CD4-positive, CD25-positive, alpha-beta regulatory T cell (primary cell): ENCODE results near the gene CDK5RAP2. TPM values are rescaled to one million over a fixed set of nuclear protein-coding genes. Genes with fewer than 3 reads are reported as not detected.
"Not testable (repeated sequence)": the region's sequence is repeated elsewhere in the genome, so short reads cannot be mapped to it uniquely, and the experiment has no call there.

Experiments
- ATAC-seq, 2 donors: fragments of 150-1000 bp; cut with Tn5 transposase; one replicate each; pipeline ENCODE4 v1.10.0; 2021; ENCODE audit warnings: low read depth in 2 of 2, moderate number of reproducible peaks in 2 of 2, moderate library complexity in 1 of 2
- DNase-seq, 3 donors: peaks; one replicate each; pipeline versions ENCODE4 v3.0.0 to v3.0.0-alpha.2; 2012 to 2022; ENCODE audit warnings: mixed read lengths in 1 of 3
- H3K27ac ChIP-seq: one replicate; pipeline ENCODE4 v1.7.0; 2013; ENCODE audit warnings: mild to moderate bottlenecking, low read length; ENCODE audit not compliant: insufficient read depth, poor library complexity, severe bottlenecking
- H3K27me3 ChIP-seq: one replicate; pipeline ENCODE4 v1.7.0; 2013; ENCODE audit warnings: low read length; ENCODE audit not compliant: control insufficient read depth, insufficient read depth
- H3K36me3 ChIP-seq: one replicate; pipeline ENCODE4 v1.7.0; 2013; ENCODE audit warnings: mild to moderate bottlenecking, low read length, moderate library complexity; ENCODE audit not compliant: control insufficient read depth, insufficient read depth
- H3K4me1 ChIP-seq: 2 replicates; pipeline ENCODE4 v1.7.0; 2013; ENCODE audit warnings: mild to moderate bottlenecking, low read length; ENCODE audit not compliant: insufficient read depth, control insufficient read depth, poor library complexity, severe bottlenecking
- H3K4me3 ChIP-seq: one replicate; pipeline ENCODE4 v1.7.0; 2013; ENCODE audit warnings: low read depth, mild to moderate bottlenecking, low read length, moderate library complexity
- H3K9me3 ChIP-seq, 2 experiments: 1 replicate in 1 of 2; 2 replicates in 1 of 2; pipeline ENCODE4 v1.7.0; 2013; ENCODE audit warnings: low read length in 2 of 2, mild to moderate bottlenecking in 1 of 2, moderate library complexity in 1 of 2; ENCODE audit not compliant: control insufficient read depth in 2 of 2
- H3K27ac Mint-ChIP-seq, 3 donors: one replicate each; pipeline ENCODE4 v1.8.0; 2020 to 2022; ENCODE audit warnings: mild to moderate bottlenecking in 3 of 3, mixed read lengths in 3 of 3, moderate library complexity in 2 of 3
- H3K27me3 Mint-ChIP-seq: one replicate; pipeline ENCODE4 v1.8.0; 2022; ENCODE audit warnings: mild to moderate bottlenecking, mixed read lengths
- H3K36me3 Mint-ChIP-seq: one replicate; pipeline ENCODE4 v1.8.0; 2020; ENCODE audit warnings: mixed read lengths
- H3K4me1 Mint-ChIP-seq, 4 donors: one replicate each; pipeline ENCODE4 v1.8.0; 2020 to 2022; ENCODE audit warnings: mixed read lengths in 4 of 4, mild to moderate bottlenecking in 1 of 4
- H3K4me3 Mint-ChIP-seq, 4 donors: one replicate each; pipeline ENCODE4 v1.8.0; 2020 to 2022; ENCODE audit warnings: mild to moderate bottlenecking in 4 of 4, mixed read lengths in 4 of 4, moderate library complexity in 3 of 4
- H3K9me3 Mint-ChIP-seq, 7 donors: one replicate each; pipeline ENCODE4 v1.8.0; 2020 to 2022; ENCODE audit warnings: mixed read lengths in 7 of 7, mild to moderate bottlenecking in 3 of 7, moderate library complexity in 2 of 7
- polyA plus RNA-seq, 4 donors: library from polyadenylated mRNA; unstranded; fragments of 300-500 nt; fragmentation: Illumina TruSeq; gene quantifications; one replicate each; pipeline ENCODE4 v1.2.3, GENCODE V29; 2021
- total RNA-seq: library from RNA; stranded (reverse); gene quantifications from one replicate; pipeline ENCODE4 v1.2.3, GENCODE V29; 2022

Gene CDK5RAP2
- total and polyA plus RNA-seq, 5 donors from 2014 or later = 14.6 to 64.5 (median 16.9) TPM

GRCh38 chr9:120522558-120522957 is 57.4 kb downstream of the CDK5RAP2 start:
- H3K9me3 Mint-ChIP-seq = peaks cover 0 to 1% (median 0%) of the 10 kb centered on the region in 7 donors
- H3K4me1 ChIP-seq = no peaks in the 10 kb centered on the region
- no peak overlapping the region for H3K4me3 Mint-ChIP-seq
- DNase-seq = no peak
- peaks cover 70% of the 10 kb centered on the region for H3K36me3 ChIP-seq
- no peaks in the 10 kb centered on the region for H3K27me3 ChIP-seq
- H3K9me3 ChIP-seq = no peaks in the 10 kb centered on the region
- no peak overlapping the region for H3K27ac ChIP-seq
- H3K4me3 ChIP-seq = no peak overlapping the region
- H3K27ac Mint-ChIP-seq = no peak overlapping the region
- peaks cover 65% of the 10 kb centered on the region for H3K36me3 Mint-ChIP-seq
- ATAC-seq = no peak
- no peaks in the 10 kb centered on the region for H3K27me3 Mint-ChIP-seq
- H3K4me1 Mint-ChIP-seq = peaks cover 0 to 7% (median 1%) of the 10 kb centered on the region in 4 donors

GRCh38 chr9:120522032-120522431 is 57.9 kb downstream of the CDK5RAP2 start:
- peaks cover 65% of the 10 kb centered on the region for H3K36me3 Mint-ChIP-seq
- no peaks in the 10 kb centered on the region for H3K27me3 Mint-ChIP-seq
- no peak overlapping the region for H3K27ac Mint-ChIP-seq

GRCh38 chr9:120521101-120521500 is 58.9 kb downstream of the CDK5RAP2 start:
- Histone ChIP-seq H3K36me3 (peaks cover 69% of the 10 kb centered on the region), H3K9me3 (no peaks in the 10 kb centered on the region), H3K27ac (no peak overlapping the region), H3K27me3 (no peaks in the 10 kb centered on the region), H3K4me3 (no peak overlapping the region), H3K4me1 (no peaks in the 10 kb centered on the region)
- H3K9me3 Mint-ChIP-seq = peaks cover 0 to under 1% (median 0%) of the 10 kb centered on the region in 7 donors
- peaks cover 0 to 5% (median 1%) of the 10 kb centered on the region in 4 donors for H3K4me1 Mint-ChIP-seq
- H3K36me3 Mint-ChIP-seq = peaks cover 63% of the 10 kb centered on the region
- no peak overlapping the region for H3K4me3 Mint-ChIP-seq
- no peaks in the 10 kb centered on the region for H3K27me3 Mint-ChIP-seq
- no peak overlapping the region for H3K27ac Mint-ChIP-seq
- DNase-seq (no peak), ATAC-seq (no peak)

More at GRCh38 chr9:120522032-120522431, 57.9 kb downstream of the CDK5RAP2 start:
- no peaks in the 10 kb centered on the region for H3K4me1 ChIP-seq
- no peaks in the 10 kb centered on the region for H3K9me3 ChIP-seq
- H3K27me3 ChIP-seq = no peaks in the 10 kb centered on the region
- DNase-seq (no peak), ATAC-seq (no peak)
- H3K27ac ChIP-seq = no peak overlapping the region
- Mint-ChIP-seq H3K4me1 (peaks cover 0 to 7% (median 1%) of the 10 kb centered on the region in 4 donors), H3K9me3 (peaks cover 0 to 1% (median 0%) of the 10 kb centered on the region in 7 donors), H3K4me3 (no peak overlapping the region)
- H3K36me3 ChIP-seq = peaks cover 71% of the 10 kb centered on the region
- no peak overlapping the region for H3K4me3 ChIP-seq

GRCh38 chr9:120515996-120516395 is 64.0 kb downstream of the CDK5RAP2 start:
- H3K4me1 Mint-ChIP-seq, H3K4me1 ChIP-seq, H3K4me3 ChIP-seq, H3K27me3 ChIP-seq, H3K9me3 ChIP-seq, DNase-seq, H3K27ac ChIP-seq, H3K27ac Mint-ChIP-seq, H3K27me3 Mint-ChIP-seq, ATAC-seq, H3K9me3 Mint-ChIP-seq, H3K4me3 Mint-ChIP-seq: not testable (repeated sequence)
- H3K36me3 ChIP-seq = peaks cover 66% of the 10 kb centered on the region
- H3K36me3 Mint-ChIP-seq = peaks cover 73% of the 10 kb centered on the region

- DNase-seq, H3K9me3 ChIP-seq, ATAC-seq, H3K27me3 ChIP-seq, H3K27me3 Mint-ChIP-seq, H3K27ac Mint-ChIP-seq, H3K9me3 Mint-ChIP-seq, H3K4me3 Mint-ChIP-seq, H3K4me1 ChIP-seq, H3K27ac ChIP-seq, H3K4me3 ChIP-seq, H3K4me1 Mint-ChIP-seq: not testable (repeated sequence)
- peaks cover 71% of the 10 kb centered on the region for H3K36me3 ChIP-seq
- H3K36me3 Mint-ChIP-seq = peaks cover 75% of the 10 kb centered on the region
Observed at GRCh38 chr9:120515481-120515880, 64.5 kb downstream of the CDK5RAP2 start.

- Histone ChIP-seq H3K36me3 (peaks cover 69% of the 10 kb centered on the region), H3K4me1 (no peaks in the 10 kb centered on the region), H3K27me3 (no peaks in the 10 kb centered on the region), H3K27ac (no peak overlapping the region), H3K9me3 (no peaks in the 10 kb centered on the region), H3K4me3 (no peak overlapping the region)
- ATAC-seq (no peak), DNase-seq (no peak)
- H3K27me3 Mint-ChIP-seq = no peaks in the 10 kb centered on the region
- no peak overlapping the region for H3K27ac Mint-ChIP-seq
- H3K9me3 Mint-ChIP-seq = peaks cover 0 to 3% (median 0%) of the 10 kb centered on the region in 7 donors
- H3K4me3 Mint-ChIP-seq = no peak overlapping the region
- peaks cover 77% of the 10 kb centered on the region for H3K36me3 Mint-ChIP-seq
- H3K4me1 Mint-ChIP-seq = peaks cover 0 to 4% (median under 1%) of the 10 kb centered on the region in 4 donors
Observed at GRCh38 chr9:120514405-120514804, 65.6 kb downstream of the CDK5RAP2 start.

GRCh38 chr9:120513825-120514396 is 66.1 kb downstream of the CDK5RAP2 start:
- Histone ChIP-seq H3K9me3 (no peaks in the 10 kb centered on the region), H3K36me3 (peaks cover 73% of the 10 kb centered on the region), H3K27ac (no peak overlapping the region), H3K27me3 (no peaks in the 10 kb centered on the region), H3K4me1 (no peaks in the 10 kb centered on the region), H3K4me3 (no peak overlapping the region)
- no peak overlapping the region for H3K27ac Mint-ChIP-seq
- ATAC-seq = no peak
- H3K4me3 Mint-ChIP-seq = no peak overlapping the region
- H3K27me3 Mint-ChIP-seq = no peaks in the 10 kb centered on the region
- peaks cover 0 to 4% (median under 1%) of the 10 kb centered on the region in 4 donors for H3K4me1 Mint-ChIP-seq
- H3K36me3 Mint-ChIP-seq = peaks cover 80% of the 10 kb centered on the region
- H3K9me3 Mint-ChIP-seq = peaks cover 0 to 3% (median 0%) of the 10 kb centered on the region in 7 donors
- DNase-seq = no peak

- Histone ChIP-seq H3K9me3 (no peaks in the 10 kb centered on the region), H3K27me3 (no peaks in the 10 kb centered on the region), H3K36me3 (peaks cover 75% of the 10 kb centered on the region), H3K27ac (no peak overlapping the region), H3K4me1 (no peaks in the 10 kb centered on the region), H3K4me3 (no peak overlapping the region)
- DNase-seq = no peak
- Mint-ChIP-seq H3K4me3 (no peak overlapping the region), H3K27ac (peak overlapping the region in 1 of 3 donors; percentile 31), H3K27me3 (no peaks in the 10 kb centered on the region), H3K36me3 (peaks cover 79% of the 10 kb centered on the region), H3K4me1 (peaks cover 0 to 8% (median 4%) of the 10 kb centered on the region in 4 donors), H3K9me3 (peaks cover 0 to 10% (median 2%) of the 10 kb centered on the region in 7 donors)
- no peak for ATAC-seq
Observed at GRCh38 chr9:120510816-120511215, 69.2 kb downstream of the CDK5RAP2 start.
